HG02870 (cell line): Measurements from ENCODE around the gene AFTPH.
A peak's percentile ranks its signal among the peaks of the same experiment; 100 is the strongest.
"Not testable (repeated sequence)": the region's sequence is repeated elsewhere in the genome, so short reads cannot be mapped to it uniquely, and the experiment has no call there.

Source experiments
- ATAC-seq: cut with Tn5 transposase; IDR thresholded peaks from one replicate; pipeline ENCODE4 v1.9.1; 2021; ENCODE audit warnings: mild to moderate bottlenecking, moderate library complexity; ENCODE audit not compliant: unreplicated experiment

Gene AFTPH

GRCh38 chr2:64492821-64493220, 31.3 kb upstream of the AFTPH start:
- ATAC-seq = no peak

DNA sequence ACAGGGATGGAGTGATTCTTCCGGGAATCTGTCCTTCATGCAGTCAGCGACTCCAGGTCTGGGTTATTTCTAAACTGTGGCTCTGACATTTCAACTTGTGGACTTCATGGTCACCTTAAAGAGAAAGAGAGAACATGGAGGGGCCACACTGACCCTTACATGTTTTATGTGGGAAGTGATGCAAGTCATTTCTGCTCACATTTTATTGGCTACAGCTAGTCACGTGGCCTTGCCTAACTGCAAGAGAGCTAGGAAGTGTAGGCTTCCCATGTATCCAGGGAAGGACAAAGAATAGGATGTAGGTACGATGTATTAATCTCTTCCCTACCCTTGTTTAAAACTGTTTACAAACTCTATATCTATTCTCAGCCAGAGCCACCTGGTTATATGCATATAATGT, 30.3 kb upstream of the AFTPH start:
- ATAC-seq = no peak

DNA sequence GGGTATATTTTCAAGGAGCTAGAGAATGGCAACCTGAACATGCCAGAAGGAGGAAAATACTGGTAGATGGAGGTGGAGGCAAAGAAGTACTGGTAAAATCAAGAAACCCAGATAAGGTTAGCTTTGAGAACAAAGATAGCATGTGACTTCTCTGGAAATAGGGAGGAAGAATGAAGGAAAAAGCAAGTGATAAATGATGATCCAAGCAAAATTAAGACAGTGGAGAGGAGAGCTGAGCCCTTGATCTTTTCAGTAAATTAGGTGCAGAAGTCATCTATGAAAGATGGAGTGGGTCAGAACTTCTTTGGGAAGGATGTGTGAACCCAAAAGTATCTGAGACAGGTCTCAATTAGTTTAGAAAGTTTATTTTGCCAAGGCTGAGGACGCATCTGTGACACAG, 25.7 kb upstream of the AFTPH start:
- ATAC-seq = no peak

- no peak for ATAC-seq
These were observed 23.6 kb upstream of the AFTPH start for GRCh38 chr2:64500549-64500948.

DNA sequence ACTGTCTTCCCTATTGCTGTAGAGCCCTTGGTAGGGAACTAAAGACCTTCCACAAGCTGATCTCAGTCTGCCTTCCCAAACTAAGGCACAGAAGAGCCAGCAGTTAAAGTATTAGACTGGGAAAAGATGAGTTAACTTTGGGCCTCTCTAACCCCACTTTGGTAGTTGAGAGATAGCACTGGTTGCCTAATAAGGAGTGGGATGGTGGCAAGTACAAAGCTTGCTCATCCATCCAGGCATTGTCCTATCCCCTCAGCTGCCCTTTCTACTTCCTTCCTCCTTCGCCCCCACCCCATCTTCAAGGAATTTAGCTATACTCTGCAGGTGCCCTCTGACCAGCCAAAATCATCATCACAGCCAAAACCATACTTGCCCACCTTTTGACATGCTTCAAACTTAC, 22.2 kb upstream of the AFTPH start:
- no peak for ATAC-seq

DNA sequence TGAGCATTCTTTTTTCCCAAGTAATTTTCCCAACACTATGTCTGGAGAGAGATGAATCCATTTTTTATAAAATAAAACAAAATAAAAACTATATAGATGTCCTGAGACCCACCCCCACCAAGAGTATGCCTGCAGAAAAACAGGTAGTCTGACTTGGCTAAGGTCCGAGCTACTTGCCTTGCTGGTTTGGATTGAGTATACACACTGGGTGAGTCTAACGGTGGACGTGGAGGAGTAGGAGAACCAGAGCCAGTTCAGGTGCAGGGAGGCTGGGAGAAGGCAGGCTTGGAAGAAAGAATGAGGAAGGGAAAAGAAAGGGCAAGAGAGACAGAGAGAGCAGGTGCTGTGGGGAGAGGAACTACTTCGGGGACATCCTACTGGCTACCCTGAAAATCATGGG, 21.3 kb upstream of the AFTPH start:
- no peak for ATAC-seq

GRCh38 chr2:64504774-64505720, 19.1 kb upstream of the AFTPH start:
- no peak for ATAC-seq

DNA sequence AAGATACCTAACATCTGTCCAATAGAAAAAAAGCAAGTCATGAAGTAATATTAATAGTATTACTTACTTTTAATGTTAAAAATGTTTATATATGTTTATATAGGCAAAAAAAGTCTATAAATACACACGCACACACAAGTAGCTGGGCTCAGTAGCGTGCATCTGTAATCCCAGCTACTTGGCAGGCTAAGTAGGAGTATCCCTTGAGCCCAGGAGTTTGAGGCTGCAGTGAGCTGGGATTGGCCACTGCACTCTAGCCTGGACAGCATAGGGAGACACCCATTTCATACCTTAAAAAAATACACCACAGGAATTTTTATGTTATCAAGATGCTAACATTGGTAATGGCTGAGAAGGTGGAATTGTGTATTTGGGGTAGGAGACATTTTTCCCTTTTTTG, 17.4 kb upstream of the AFTPH start:
- ATAC-seq = no peak

- ATAC-seq = no peak
These were observed 10.1 kb upstream of the AFTPH start for GRCh38 chr2:64514008-64514407.

DNA sequence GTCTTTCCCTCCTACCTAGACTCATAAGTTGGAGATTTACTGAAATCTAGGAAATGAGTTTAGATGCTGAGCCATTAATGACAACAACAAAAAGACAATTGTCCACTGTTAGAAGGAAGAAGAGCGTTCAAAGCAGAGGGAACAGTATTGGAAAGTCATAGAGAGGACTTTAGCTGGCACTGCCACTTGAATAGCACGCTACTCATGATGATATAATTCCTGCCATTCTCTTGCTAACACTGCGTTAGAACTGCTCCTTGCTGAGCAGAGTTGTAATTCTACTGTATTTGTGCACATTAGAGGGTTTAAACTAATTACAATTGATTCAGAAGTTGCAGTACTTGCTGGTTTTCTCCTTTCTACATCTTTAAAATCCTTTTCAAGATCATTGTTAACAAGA, 9.0 kb upstream of the AFTPH start:
- no peak for ATAC-seq

DNA sequence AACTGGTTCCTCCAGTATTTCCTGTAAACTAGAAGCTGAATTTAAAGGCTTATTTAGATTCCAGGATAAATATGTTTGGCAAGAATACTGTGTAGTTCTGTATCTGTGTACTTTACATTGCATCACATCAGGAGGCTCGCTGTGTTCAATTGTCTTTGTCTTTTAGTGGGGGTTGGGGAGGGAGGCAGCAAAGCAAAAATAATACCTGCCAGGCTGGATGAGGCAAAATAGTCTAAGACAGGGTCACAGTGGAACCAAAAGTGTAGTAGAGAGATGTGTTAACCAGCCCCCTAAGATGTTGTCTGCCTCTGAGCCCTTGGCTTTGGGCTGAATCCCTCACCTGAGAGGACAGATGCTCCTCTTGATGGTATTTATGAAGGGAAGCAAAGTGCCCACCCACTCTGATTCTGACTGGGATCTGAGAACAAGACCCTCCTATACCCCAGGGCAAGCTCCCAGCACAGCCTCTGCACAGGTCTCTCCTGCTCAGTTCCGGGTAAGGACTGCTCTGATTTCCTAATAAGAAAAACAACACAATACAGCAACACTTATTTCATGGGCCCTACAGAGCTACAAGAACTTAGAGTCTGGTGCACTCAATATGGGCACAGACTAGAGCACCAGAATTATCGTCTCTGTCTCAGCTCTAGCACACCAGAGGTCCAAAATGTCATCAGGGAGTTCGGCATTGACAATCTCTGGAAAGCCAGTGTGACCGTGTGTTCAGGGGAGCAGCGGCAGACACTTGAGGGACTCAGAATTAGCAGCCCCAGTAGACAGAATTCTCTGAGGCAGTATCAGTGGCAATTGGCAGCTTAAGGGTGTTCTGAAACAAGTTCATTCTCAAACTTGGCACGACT, 7.2 kb upstream of the AFTPH start:
- no peak for ATAC-seq

DNA sequence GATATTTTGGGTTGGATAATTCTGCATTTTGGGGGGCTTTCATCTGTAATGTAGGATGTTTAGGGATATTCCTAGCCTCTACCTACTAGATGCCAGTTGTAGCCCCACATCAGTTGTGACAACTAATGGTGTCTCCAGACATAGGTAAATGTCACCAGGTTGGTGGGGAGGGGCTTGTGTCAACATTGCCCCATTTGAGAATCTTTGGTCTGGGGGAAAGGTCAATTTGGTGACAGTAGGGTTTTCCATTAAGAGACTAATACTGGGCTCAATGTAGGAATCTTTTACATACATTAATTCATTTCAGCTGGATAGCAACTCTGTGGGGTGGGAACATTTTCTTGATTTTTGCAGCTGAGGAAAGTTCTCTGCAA, 6.6 kb upstream of the AFTPH start:
- ATAC-seq = no peak

- ATAC-seq = no peak
These were observed 1.2 kb upstream of the AFTPH start for GRCh38 chr2:64522843-64523428.

DNA sequence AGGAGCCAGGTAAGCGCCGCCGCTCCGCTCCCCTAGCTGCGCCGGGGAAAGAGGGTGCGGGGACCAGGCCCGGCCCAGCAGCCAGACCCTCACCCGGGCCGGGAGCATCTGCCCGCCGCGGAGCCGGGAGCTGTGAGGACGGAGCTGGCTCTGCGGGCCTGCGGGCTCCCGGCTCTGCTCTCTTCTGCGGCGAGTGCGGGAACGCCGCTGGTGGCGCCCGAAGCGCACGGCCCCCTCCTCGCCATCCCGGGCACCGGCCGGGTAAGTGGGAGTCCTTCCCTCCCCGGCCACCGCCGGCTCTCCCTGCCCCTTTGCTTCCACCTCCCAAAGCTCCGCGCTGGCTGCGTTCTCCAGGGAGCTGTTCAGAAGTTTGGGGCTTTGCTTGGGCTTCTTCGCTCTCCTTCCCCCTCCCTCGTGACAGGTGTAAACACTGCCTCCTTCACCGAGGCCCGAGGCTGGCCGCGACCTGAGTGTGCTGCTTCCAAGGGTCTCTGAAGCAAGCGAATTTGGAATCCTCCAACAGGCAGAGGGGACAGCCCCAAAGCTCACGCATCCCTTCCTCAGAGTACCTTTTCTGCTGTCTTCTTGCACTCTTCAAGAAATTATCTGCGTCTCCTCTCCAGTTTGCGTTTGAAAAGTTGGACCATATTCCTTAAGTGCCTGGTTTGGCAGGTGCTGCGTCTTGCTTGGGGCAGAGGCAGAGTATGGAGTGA, 632 bp downstream of the AFTPH start:
- no peak for ATAC-seq

DNA sequence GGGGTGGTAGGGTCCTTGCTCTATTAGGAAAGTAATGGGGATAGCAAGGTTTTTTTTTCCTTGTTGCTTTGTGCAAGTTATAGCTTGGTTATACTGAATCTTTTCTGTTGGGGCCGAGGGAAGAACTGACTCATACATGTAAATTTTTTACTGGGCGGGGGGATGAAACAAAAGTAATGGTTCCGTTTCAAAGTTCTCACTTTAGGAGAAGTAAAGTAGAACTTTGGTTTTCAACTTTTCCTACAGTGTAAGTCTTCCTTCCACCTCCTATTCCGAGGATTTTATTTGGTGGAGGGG, 1.1 kb downstream of the AFTPH start:
- ATAC-seq = no peak

DNA sequence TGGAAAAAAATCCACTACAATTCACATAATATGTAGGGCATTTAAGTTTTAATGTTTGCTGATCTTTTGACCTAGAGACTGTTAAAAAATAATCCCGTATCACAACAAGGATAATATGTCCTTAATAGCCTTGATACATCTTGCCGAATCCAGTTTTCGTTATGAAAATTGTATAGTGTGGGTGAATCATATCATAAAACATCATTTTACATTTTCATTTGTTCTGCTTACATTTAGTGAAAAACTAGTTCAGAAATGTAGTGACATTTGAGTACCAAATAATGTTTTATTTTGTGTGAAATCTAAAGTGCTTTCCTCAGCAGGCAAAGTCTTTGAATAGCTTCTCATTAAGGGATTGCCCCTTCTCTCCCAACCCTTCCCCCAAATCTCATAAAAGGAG, 1.9 kb downstream of the AFTPH start:
- ATAC-seq = no peak

- not testable (repeated sequence) for ATAC-seq
These were observed 6.8 kb downstream of the AFTPH start for GRCh38 chr2:64530946-64531345.

DNA sequence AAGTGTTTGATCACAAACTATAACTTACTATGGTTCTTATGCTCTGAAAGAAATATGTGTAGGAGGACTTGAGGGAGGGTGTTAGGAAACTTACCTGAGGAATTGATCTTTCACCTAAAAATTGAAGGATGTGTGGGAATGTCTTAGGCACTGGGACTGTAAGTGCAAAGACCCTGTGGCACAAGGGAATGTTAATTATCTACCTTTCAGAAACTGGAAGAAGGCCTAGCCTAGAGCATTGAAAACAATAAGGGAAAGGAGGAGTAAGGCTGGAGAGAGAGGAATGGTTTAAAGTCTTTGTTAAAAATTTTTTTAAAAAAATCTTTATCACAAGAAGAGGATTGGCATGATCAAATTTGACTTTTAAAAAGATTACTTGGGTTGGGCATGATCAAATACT, 7.9 kb downstream of the AFTPH start:
- ATAC-seq = no peak

- no peak for ATAC-seq
These were observed 9.8 kb downstream of the AFTPH start for GRCh38 chr2:64533882-64534281.

- peak; percentile 39 for ATAC-seq
These were observed 10.2 kb downstream of the AFTPH start for GRCh38 chr2:64534363-64534762.

GRCh38 chr2:64535024-64535423, 10.9 kb downstream of the AFTPH start:
- no peak for ATAC-seq
